PFSK-1 (cell line): ENCODE results near the gene PPP1R18.

Experiments used
- POLR2AphosphoS5 ChIP-seq: IDR thresholded peaks from 2 replicates; pipeline ENCODE4 v1.6.1; 2012; ENCODE audit warnings: low read depth, mild to moderate bottlenecking, control low read depth, low read length, moderate library complexity
- SIN3A ChIP-seq: IDR thresholded peaks from 2 replicates; pipeline ENCODE4 v1.6.1; 2012; ENCODE audit warnings: mild to moderate bottlenecking, low read length, moderate library complexity, borderline replicate concordance; ENCODE audit not compliant: insufficient read depth
- TAF1 ChIP-seq: IDR thresholded peaks from 2 replicates; pipeline ENCODE4 v1.6.1; 2012; ENCODE audit warnings: low read length, control low read depth, borderline replicate concordance; ENCODE audit not compliant: insufficient read depth
- TF ChIP-seq, protein P1 (sequence below), 2 experiments: IDR thresholded peaks; 2 replicates each; pipeline versions ENCODE4 v1.6.1 to v1.8.0; 2011 to 2012; ENCODE audit warnings: low read depth in 2 of 2, low read length in 2 of 2, control low read depth in 1 of 2, inconsistent platforms in 1 of 2, mild to moderate bottlenecking in 1 of 2, moderate library complexity in 1 of 2; ENCODE audit not compliant: insufficient read depth in 1 of 2

DNA sequence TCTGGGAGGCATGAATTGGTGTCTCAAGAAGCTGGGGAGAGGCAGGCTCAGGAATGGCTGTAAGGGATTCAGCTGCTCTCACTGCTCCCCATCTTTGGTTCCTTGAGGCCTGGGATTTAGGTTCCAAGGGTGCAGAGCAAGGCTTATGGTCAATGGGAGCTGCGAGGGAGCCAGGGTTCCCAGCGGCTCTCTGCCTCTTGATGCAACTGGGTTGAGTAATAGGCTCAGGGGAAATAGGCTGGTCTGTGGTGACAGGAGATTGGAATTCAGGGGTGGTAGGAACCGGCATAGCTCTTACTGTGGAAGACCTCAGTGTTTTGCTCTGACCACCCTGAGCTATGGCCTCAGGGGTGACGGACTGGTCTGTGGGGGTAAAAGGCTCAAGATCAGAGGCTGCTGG lies 17.4 kb upstream of the PPP1R18 start:
- TF ChIP-seq POLR2AphosphoS5 (no peak), TAF1 (no peak), SIN3A (no peak)
- TF ChIP-seq, protein P1, sequence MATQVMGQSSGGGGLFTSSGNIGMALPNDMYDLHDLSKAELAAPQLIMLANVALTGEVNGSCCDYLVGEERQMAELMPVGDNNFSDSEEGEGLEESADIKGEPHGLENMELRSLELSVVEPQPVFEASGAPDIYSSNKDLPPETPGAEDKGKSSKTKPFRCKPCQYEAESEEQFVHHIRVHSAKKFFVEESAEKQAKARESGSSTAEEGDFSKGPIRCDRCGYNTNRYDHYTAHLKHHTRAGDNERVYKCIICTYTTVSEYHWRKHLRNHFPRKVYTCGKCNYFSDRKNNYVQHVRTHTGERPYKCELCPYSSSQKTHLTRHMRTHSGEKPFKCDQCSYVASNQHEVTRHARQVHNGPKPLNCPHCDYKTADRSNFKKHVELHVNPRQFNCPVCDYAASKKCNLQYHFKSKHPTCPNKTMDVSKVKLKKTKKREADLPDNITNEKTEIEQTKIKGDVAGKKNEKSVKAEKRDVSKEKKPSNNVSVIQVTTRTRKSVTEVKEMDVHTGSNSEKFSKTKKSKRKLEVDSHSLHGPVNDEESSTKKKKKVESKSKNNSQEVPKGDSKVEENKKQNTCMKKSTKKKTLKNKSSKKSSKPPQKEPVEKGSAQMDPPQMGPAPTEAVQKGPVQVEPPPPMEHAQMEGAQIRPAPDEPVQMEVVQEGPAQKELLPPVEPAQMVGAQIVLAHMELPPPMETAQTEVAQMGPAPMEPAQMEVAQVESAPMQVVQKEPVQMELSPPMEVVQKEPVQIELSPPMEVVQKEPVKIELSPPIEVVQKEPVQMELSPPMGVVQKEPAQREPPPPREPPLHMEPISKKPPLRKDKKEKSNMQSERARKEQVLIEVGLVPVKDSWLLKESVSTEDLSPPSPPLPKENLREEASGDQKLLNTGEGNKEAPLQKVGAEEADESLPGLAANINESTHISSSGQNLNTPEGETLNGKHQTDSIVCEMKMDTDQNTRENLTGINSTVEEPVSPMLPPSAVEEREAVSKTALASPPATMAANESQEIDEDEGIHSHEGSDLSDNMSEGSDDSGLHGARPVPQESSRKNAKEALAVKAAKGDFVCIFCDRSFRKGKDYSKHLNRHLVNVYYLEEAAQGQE (IDR thresholded peaks at IDR 0.05; ENCODE audit: insufficient read depth in 1 of 2, low read depth in 2 of 2, low read length in 2 of 2): no peak
